AG09309 (cell line): ENCODE measurements around the gene P3H3.
"Not testable (repeated sequence)": the region's sequence is repeated elsewhere in the genome, so short reads cannot be mapped to it uniquely, and the experiment has no call there.

Source experiments
- DNase-seq: peaks from one replicate; pipeline ENCODE4 v3.0.0-alpha.2; 2010; ENCODE audit warnings: low read depth
- H3K4me3 ChIP-seq: 2 replicates; pipeline ENCODE4 v1.5.1; 2011; ENCODE audit warnings: mild to moderate bottlenecking, low read depth, low read length, moderate library complexity; ENCODE audit not compliant: control insufficient read depth
- CTCF ChIP-seq: IDR thresholded peaks from 2 replicates; pipeline ENCODE4 v1.5.1; 2011; ENCODE audit warnings: mild to moderate bottlenecking, low read depth, low read length, inconsistent platforms; ENCODE audit not compliant: insufficient read depth, control insufficient read depth; ENCODE audit errors: missing control alignments

P3H3 gene

GRCh38 chr12:6866163-6866919 is 38.1 kb downstream of the P3H3 start:
- DNase-seq, result no peak
- no peak for TF ChIP-seq CTCF
- H3K4me3 ChIP-seq, result no peak overlapping the region; the same call in 1 of the 2 replicates

DNA sequence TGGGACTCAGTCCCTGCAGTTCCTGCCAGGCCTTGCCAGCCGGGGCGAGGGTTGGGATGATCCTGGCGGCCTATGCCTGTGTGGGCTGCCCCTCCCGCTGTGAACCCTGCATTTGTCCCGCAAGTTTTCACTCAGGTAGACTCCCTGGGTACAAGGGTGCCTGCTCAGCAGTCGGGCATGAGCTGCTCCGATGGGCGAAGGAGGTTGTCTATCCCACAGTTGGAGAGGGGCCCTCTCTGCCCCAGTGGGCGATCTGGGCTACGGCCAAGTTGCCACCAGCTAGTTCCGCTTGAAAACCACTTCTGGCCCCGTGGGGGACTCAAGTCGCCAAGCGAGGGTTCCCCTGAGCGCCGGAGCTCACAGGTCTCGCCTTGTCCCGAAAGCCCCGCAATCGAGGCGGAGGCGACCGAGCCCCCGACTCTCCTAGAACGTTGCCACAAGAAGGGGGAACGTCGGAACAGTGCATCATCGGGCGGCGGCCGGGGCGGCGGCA is 38.8 kb downstream of the P3H3 start:
- DNase-seq, result no peak
- H3K4me3 ChIP-seq, result peak overlapping the region; percentile 53
- no peak for TF ChIP-seq CTCF

DNA sequence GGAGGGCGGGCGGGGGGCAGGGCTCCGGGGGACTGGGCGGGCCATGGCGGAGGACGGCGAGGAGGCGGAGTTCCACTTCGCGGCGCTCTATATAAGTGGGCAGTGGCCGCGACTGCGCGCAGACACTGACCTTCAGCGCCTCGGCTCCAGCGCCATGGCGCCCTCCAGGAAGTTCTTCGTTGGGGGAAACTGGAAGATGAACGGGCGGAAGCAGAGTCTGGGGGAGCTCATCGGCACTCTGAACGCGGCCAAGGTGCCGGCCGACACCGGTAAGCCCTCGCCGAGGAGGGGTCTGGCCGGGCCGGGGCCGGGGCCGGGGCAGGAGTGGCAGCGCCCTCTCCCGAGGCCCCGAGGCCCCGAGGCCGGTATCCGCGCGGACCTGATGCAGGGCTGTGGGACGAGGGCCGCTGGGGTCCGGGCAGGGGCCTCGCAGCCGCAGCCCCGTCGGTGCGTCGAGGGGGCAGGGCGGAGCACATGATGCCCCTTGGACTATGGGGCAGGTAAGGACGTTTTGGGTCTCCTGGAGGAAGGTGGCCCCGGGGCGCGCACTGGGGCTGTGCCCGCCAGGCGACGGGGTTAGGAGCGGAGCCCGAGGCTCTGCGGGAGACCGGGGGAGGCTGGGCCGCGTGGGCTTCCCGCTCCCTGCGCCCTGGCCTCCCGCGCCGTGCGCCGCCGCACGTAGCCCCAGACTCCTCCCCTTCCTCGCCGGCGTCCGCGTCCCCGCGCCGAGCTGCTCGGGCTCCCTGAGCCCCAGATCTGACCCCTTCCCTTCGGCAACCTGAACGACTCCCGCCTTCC is 39.4 kb downstream of the P3H3 start, which contains the start of gene TPI1:
Gene TPI1 (plus strand): TSS at position 119 of the 798 bp plus-strand sequence. CDS start 36 bp downstream, at position 155.
- DNase-seq, result no peak
- no peak for TF ChIP-seq CTCF
- H3K4me3 ChIP-seq, result peak within 1 kb of the TSS; percentile 53

- peak; percentile 30 for TF ChIP-seq CTCF
These were observed 40.2 kb downstream of the P3H3 start for GRCh38 chr12:6868211-6869048.

DNA sequence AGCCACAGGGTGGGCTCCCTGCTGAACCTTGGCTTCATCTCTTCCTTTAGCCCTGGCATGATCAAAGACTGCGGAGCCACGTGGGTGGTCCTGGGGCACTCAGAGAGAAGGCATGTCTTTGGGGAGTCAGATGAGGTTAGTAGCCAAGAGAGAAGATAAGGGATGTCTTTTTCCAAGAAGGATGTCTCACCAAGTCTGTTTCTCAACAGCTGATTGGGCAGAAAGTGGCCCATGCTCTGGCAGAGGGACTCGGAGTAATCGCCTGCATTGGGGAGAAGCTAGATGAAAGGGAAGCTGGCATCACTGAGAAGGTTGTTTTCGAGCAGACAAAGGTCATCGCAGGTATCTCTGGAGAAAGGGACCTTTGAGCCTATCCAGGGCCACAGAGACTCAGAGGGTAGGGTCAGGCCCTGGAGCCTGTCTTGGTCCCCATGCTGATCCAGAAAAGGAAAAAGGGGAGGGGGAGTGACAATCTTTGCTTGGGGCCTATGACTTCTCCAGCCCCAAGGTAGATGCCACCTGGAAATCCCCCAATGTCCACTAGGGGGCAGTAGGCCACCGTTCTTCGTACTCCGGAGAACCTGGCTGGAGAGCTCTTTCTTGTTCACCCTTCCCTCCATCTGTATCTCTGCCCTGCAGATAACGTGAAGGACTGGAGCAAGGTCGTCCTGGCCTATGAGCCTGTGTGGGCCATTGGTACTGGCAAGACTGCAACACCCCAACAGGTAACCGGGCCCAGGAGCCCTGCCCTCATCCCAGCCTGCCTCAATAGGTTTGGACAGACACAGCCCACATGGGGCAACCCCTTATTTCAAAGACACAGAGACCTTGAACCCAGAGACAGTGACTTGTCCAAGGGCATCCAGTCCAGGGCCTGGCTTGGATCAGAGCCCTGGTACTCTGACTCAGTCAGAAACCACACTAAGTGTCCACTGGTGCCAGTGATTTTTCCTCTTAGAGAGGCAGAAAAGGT is 41.1 kb downstream of the P3H3 start:
- peak; percentile 88 for TF ChIP-seq CTCF
- DNase-seq, result no peak
- H3K4me3 ChIP-seq, result peak overlapping the region; percentile 53

More at GRCh38 chr12:6868211-6869048, 40.2 kb downstream of the P3H3 start:
- no peak for DNase-seq
- H3K4me3 ChIP-seq, result peak overlapping the region; percentile 53

GRCh38 chr12:6870304-6870703 is 42.1 kb downstream of the P3H3 start:
- DNase-seq, H3K4me3 ChIP-seq: not testable (repeated sequence)
